IMR-90 (cell line): ENCODE measurements around the gene ROGDI. TPM values are rescaled to one million over a fixed set of nuclear protein-coding genes. Genes with fewer than 3 reads are reported as not detected.

Experiments used
- ATAC-seq: fragments of 200-7000 bp; cut with Tn5 transposase; 2 replicates; pipeline ENCODE4 v1.9.1; 2020; ENCODE audit warnings: low read depth, mild to moderate bottlenecking, moderate library complexity
- BruUV-seq: library from RNA; stranded (reverse); fragments of 400-500 nt; replicated peaks from 2 replicates; lab custom pipeline; 2021; lab: Mats Ljungman, UMichigan
- CTCF ChIA-PET: fragments of 300-600 bp; formaldehyde crosslinking; extraction: SDS; loops from one replicate; lab custom pipeline; 2021; ENCODE audit warnings: antibody characterized with exemption; lab: Yijun Ruan, JAX
- POLR2A ChIA-PET: fragments of 300-600 bp; sonication (Branson Sonifier 250); formaldehyde crosslinking; loops from one replicate; lab custom pipeline; 2022; ENCODE audit warnings: antibody characterized with exemption; ENCODE audit not compliant: unreplicated experiment; lab: Charles Lee
- DNase-seq: peaks from one replicate; pipeline ENCODE4 v3.0.0; 2013
- H2AFZ ChIP-seq: replicated peaks from 2 replicates; pipeline ENCODE3; 2013; ENCODE audit warnings: low read length, mild to moderate bottlenecking; ENCODE audit not compliant: poor library complexity
- H2AK5ac ChIP-seq: 2 replicates; pipeline ENCODE4 v1.6.1; 2013; ENCODE audit warnings: low read depth, low read length, inconsistent platforms
- H2AK9ac ChIP-seq: replicated peaks from 2 replicates; pipeline ENCODE3; 2013; ENCODE audit warnings: mild to moderate bottlenecking, low read depth, low read length, moderate library complexity; ENCODE audit not compliant: poor library complexity
- H2BK120ac ChIP-seq: 2 replicates; pipeline ENCODE4 v1.6.1; 2013; ENCODE audit warnings: low read depth, low read length, inconsistent platforms
- H2BK15ac ChIP-seq: 3 replicates; pipeline ENCODE4 v1.6.1; 2013; ENCODE audit warnings: low read depth, low read length, inconsistent platforms
- H2BK20ac ChIP-seq: 2 replicates; pipeline ENCODE4 v1.6.1; 2013; ENCODE audit warnings: low read depth, mild to moderate bottlenecking, inconsistent platforms, low read length, moderate library complexity
- H2BK5ac ChIP-seq: 2 replicates; pipeline ENCODE4 v1.6.1; 2013; ENCODE audit warnings: mild to moderate bottlenecking, low read depth, low read length, inconsistent platforms; ENCODE audit not compliant: poor library complexity, severe bottlenecking
- H3K14ac ChIP-seq: replicated peaks from 2 replicates; pipeline ENCODE4 v1.6.1; 2013; ENCODE audit warnings: low read depth, low read length, inconsistent platforms
- H3K18ac ChIP-seq: 2 replicates; pipeline ENCODE4 v1.6.1; 2013; ENCODE audit warnings: low read depth, low read length, control low read depth
- H3K23ac ChIP-seq: 2 replicates; pipeline ENCODE4 v1.6.1; 2013; ENCODE audit warnings: low read depth, low read length, inconsistent platforms
- H3K27ac ChIP-seq: 2 replicates; pipeline ENCODE4 v1.5.1; 2013; ENCODE audit warnings: mild to moderate bottlenecking, control low read depth, low read length; ENCODE audit not compliant: insufficient read depth
- H3K27me3 ChIP-seq: 2 replicates; pipeline ENCODE4 v1.6.1; 2013; ENCODE audit warnings: low read length; ENCODE audit not compliant: control insufficient read depth, insufficient read depth
- H3K36me3 ChIP-seq: 2 replicates; pipeline ENCODE4 v1.6.1; 2013; ENCODE audit warnings: low read length, mixed read lengths; ENCODE audit not compliant: control insufficient read depth, insufficient read depth
- H3K4ac ChIP-seq: 2 replicates; pipeline ENCODE4 v1.6.1; 2013; ENCODE audit warnings: low read depth, low read length, inconsistent platforms
- H3K4me1 ChIP-seq: 2 replicates; pipeline ENCODE4 v1.6.1; 2013; ENCODE audit warnings: low read length, mixed read lengths; ENCODE audit not compliant: control insufficient read depth, insufficient read depth
- H3K4me2 ChIP-seq: 2 replicates; pipeline ENCODE4 v1.6.1; 2013; ENCODE audit warnings: low read depth, mild to moderate bottlenecking, control low read depth, low read length, moderate library complexity
- H3K4me3 ChIP-seq: 2 replicates; pipeline ENCODE4 v1.5.1; 2013; ENCODE audit warnings: low read depth, mild to moderate bottlenecking, control low read depth, low read length, moderate library complexity; ENCODE audit not compliant: insufficient read depth
- H3K56ac ChIP-seq: 2 replicates; pipeline ENCODE4 v1.6.1; 2013; ENCODE audit warnings: low read length, inconsistent platforms; ENCODE audit not compliant: insufficient read depth; ENCODE audit errors: extremely low read depth
- H3K79me1 ChIP-seq, 2 experiments: 2 replicates each; pipeline ENCODE4 v1.6.1; 2013; ENCODE audit warnings: low read length in 2 of 2, inconsistent platforms in 1 of 2, low read depth in 1 of 2
- H3K9ac ChIP-seq: 2 replicates; pipeline ENCODE4 v1.6.1; 2013; ENCODE audit warnings: low read depth, low read length, control low read depth
- H3K9me1 ChIP-seq: 2 replicates; pipeline ENCODE4 v1.6.1; 2013; ENCODE audit warnings: low read length, inconsistent platforms; ENCODE audit not compliant: insufficient read depth
- H3K9me3 ChIP-seq: 2 replicates; pipeline ENCODE4 v1.6.1; 2013; ENCODE audit warnings: low read length; ENCODE audit not compliant: control insufficient read depth, insufficient read depth
- H4K20me1 ChIP-seq: 2 replicates; pipeline ENCODE4 v1.6.1; 2013; ENCODE audit warnings: low read length, inconsistent platforms; ENCODE audit not compliant: insufficient read depth
- H4K5ac ChIP-seq: 2 replicates; pipeline ENCODE4 v1.6.1; 2013; ENCODE audit warnings: mild to moderate bottlenecking, low read depth, low read length, control low read depth
- H4K8ac ChIP-seq, 2 experiments: 2 replicates each; pipeline ENCODE4 v1.6.1; 2013; ENCODE audit warnings: low read depth in 2 of 2, low read length in 2 of 2, control low read depth in 1 of 2, inconsistent platforms in 1 of 2
- H4K91ac ChIP-seq: 2 replicates; pipeline ENCODE4 v1.6.1; 2013; ENCODE audit warnings: low read depth, low read length, inconsistent platforms; ENCODE audit not compliant: insufficient read depth
- BHLHE40 ChIP-seq: fragments of 150-350 bp; IDR thresholded peaks from 2 replicates; pipeline ENCODE4 v1.6.1; 2016; ENCODE audit warnings: mild to moderate bottlenecking, low read depth, low read length
- CEBPB ChIP-seq: IDR thresholded peaks from 2 replicates; pipeline ENCODE4 v1.6.1; 2012; ENCODE audit warnings: low read depth, low read length, improper control_type of control experiment
- CHD1 ChIP-seq: IDR thresholded peaks from 2 replicates; pipeline ENCODE4 v1.6.1; 2012; ENCODE audit warnings: low read depth, low read length, improper control_type of control experiment
- CTCF ChIP-seq: conservative IDR thresholded peaks from 2 replicates; pipeline ENCODE4 v1.5.1; 2012; ENCODE audit warnings: mild to moderate bottlenecking, low read depth, low read length, improper control_type of control experiment
- ELK1 ChIP-seq: fragments of 150-350 bp; IDR thresholded peaks from 2 replicates; pipeline ENCODE4 v1.6.1; 2016; ENCODE audit warnings: low read depth, mild to moderate bottlenecking, low read length, moderate library complexity, borderline replicate concordance
- FOS ChIP-seq: fragments of 150-350 bp; IDR thresholded peaks from 2 replicates; pipeline ENCODE4 v1.6.1; 2016; ENCODE audit warnings: low read depth, low read length
- MAFK ChIP-seq: IDR thresholded peaks from 2 replicates; pipeline ENCODE4 v1.6.1; 2012; ENCODE audit warnings: low read depth, low read length, improper control_type of control experiment
- MAZ ChIP-seq: IDR thresholded peaks from 2 replicates; pipeline ENCODE4 v1.6.1; 2012; ENCODE audit warnings: low read depth, mild to moderate bottlenecking, low read length, improper control_type of control experiment, moderate library complexity, borderline replicate concordance
- MXI1 ChIP-seq: IDR thresholded peaks from 2 replicates; pipeline ENCODE4 v1.6.1; 2012; ENCODE audit warnings: low read depth, mild to moderate bottlenecking, low read length, moderate library complexity, borderline replicate concordance
- NFE2L2 ChIP-seq: fragments of 150-350 bp; IDR thresholded peaks from 2 replicates; pipeline ENCODE4 v1.6.1; 2016; ENCODE audit warnings: low read depth, mild to moderate bottlenecking, low read length
- POLR2A ChIP-seq: IDR thresholded peaks from 2 replicates; pipeline ENCODE4 v1.6.1; 2012; ENCODE audit warnings: mild to moderate bottlenecking, low read depth, low read length
- RAD21 ChIP-seq: IDR thresholded peaks from 2 replicates; pipeline ENCODE4 v1.6.1; 2012; ENCODE audit warnings: low read length, improper control_type of control experiment
- RCOR1 ChIP-seq: IDR thresholded peaks from 2 replicates; pipeline ENCODE4 v1.6.1; 2012; ENCODE audit warnings: mild to moderate bottlenecking, low read length, improper control_type of control experiment; ENCODE audit not compliant: insufficient replicate concordance
- RFX5 ChIP-seq: IDR thresholded peaks from 2 replicates; pipeline ENCODE4 v1.8.0; 2012; ENCODE audit warnings: low read depth, mild to moderate bottlenecking, low read length, moderate library complexity
- SMC3 ChIP-seq: fragments of 150-350 bp; IDR thresholded peaks from 2 replicates; pipeline ENCODE4 v1.6.1; 2016; ENCODE audit warnings: low read depth, mild to moderate bottlenecking, antibody characterized with exemption, low read length, moderate library complexity
- USF2 ChIP-seq: fragments of 150-350 bp; IDR thresholded peaks from 2 replicates; pipeline ENCODE4 v1.6.1; 2017; ENCODE audit warnings: mild to moderate bottlenecking, antibody characterized with exemption, low read length, low read depth
- WGBS, 2 experiments: methylation state at CpG; one replicate each; pipeline versions ENCODE4 v1.1.5 to v1.1.7; 2013; ENCODE audit warnings: missing lambda C conversion rate in 2 of 2; ENCODE audit not compliant: insufficient read length in 1 of 2; ENCODE audit errors: extremely low coverage in 2 of 2; 5-methylcytosine and 5-hydroxymethylcytosine counted together
- dilution Hi-C: fragments of 300-500 bp; cut with HindIII; formaldehyde crosslinking; loops from one replicate; pipeline ENCODE4 v1.14.3; 2018; ENCODE audit warnings: low sequenced_read_pairs; ENCODE audit not compliant: unreplicated experiment
- in situ Hi-C: fragments of 300-500 bp; cut with MboI; formaldehyde crosslinking; loops from 3 replicates; pipeline ENCODE4 v1.14.3; 2019; ENCODE audit warnings: low sequenced_read_pairs, inconsistent platforms, mixed read lengths
- intact Hi-C: fragments of 100-400 bp; cut with micrococcal nuclease; formaldehyde crosslinking; loops from 2 replicates; pipeline ENCODE4 v1.10.0; 2022
- polyA plus RNA-seq, 3 experiments: library from polyadenylated mRNA; depleted of rRNA; stranded (reverse); fragments of >200 nt; gene quantifications; 2 replicates each; pipeline ENCODE4 v1.2.3, GENCODE V29; 2012; ENCODE audit warnings: low replicate concordance in 1 of 3
- total RNA-seq: library from RNA; depleted of rRNA; stranded (reverse); fragments of >200 nt; gene quantifications from 2 replicates; pipeline ENCODE4 v1.2.3, GENCODE V29; 2012

ROGDI gene
- total and polyA plus RNA-seq, 2 of the 4 experiments (the other 2 are of a cell fraction), result 13.6 to 27.1 TPM

- Histone ChIP-seq H2AK9ac (no peak overlapping the region), H3K4ac (no peak overlapping the region), H3K9ac (no peak overlapping the region), H2BK15ac (no peak overlapping the region), H3K56ac (no peak overlapping the region), H3K27me3 (no peaks in the 10 kb centered on the region), H4K91ac (no peak overlapping the region), H3K4me2 (no peak overlapping the region), H2BK5ac (no peak overlapping the region), H3K9me1 (no peaks in the 10 kb centered on the region), H3K79me1 (peaks cover 2 to 5% of the 10 kb centered on the region in 2 experiments; a peak in 1 of 4 replicates), H4K5ac (no peak overlapping the region), H3K23ac (no peak overlapping the region), H3K18ac (no peak overlapping the region), H3K9me3 (no peaks in the 10 kb centered on the region), H2BK20ac (no peak overlapping the region), H2BK120ac (no peak overlapping the region), H3K4me1 (peaks cover 8% of the 10 kb centered on the region; the same call in 1 of the 2 replicates), H3K27ac (no peak overlapping the region), H4K8ac (no peak overlapping the region), H2AFZ (no peak overlapping the region), H3K36me3 (peaks cover 55% of the 10 kb centered on the region), H3K14ac (no peak overlapping the region), H2AK5ac (no peak overlapping the region), H4K20me1 (no peaks in the 10 kb centered on the region), H3K4me3 (no peak overlapping the region)
- no TSS peak for BruUV-seq
- dilution Hi-C loops, result no loop called here
- in situ Hi-C loops, result no loop called here
- peak; percentile 40 for ATAC-seq
- ChIA-PET CTCF (no interaction called here), POLR2A (no interaction called here)
- intact Hi-C loops, result no loop called here
- WGBS, 2 experiments, result 82% methylated on average over 6 of the region's 16 CpGs; no CpG with 5 or more reads in 1 of the 2 experiments
- no peak for DNase-seq
- no peak for TF ChIP-seq FOS
- no peak for TF ChIP-seq NFE2L2
- TF ChIP-seq RAD21, result no peak
- TF ChIP-seq RCOR1, result no peak
- no peak for TF ChIP-seq USF2
- TF ChIP-seq CTCF, result no peak
- no peak for TF ChIP-seq POLR2A
- no peak for TF ChIP-seq CEBPB
- no peak for TF ChIP-seq SMC3
- no peak for TF ChIP-seq CHD1
- no peak for TF ChIP-seq BHLHE40
- TF ChIP-seq MAZ, result no peak
- TF ChIP-seq MAFK, result no peak
- TF ChIP-seq ELK1, result no peak
- no peak for TF ChIP-seq MXI1
- no peak for TF ChIP-seq RFX5
These were observed 12.2 kb upstream of the ROGDI start for GRCh38 chr16:4814542-4815173.
